GM19240 (cell line): ENCODE data around the gene NUCB1.

Source experiments
- DNase-seq: peaks from one replicate; pipeline ENCODE4 v3.0.0; 2011; ENCODE audit warnings: low spot score; ENCODE audit not compliant: insufficient read length

The NUCB1 gene

DNA sequence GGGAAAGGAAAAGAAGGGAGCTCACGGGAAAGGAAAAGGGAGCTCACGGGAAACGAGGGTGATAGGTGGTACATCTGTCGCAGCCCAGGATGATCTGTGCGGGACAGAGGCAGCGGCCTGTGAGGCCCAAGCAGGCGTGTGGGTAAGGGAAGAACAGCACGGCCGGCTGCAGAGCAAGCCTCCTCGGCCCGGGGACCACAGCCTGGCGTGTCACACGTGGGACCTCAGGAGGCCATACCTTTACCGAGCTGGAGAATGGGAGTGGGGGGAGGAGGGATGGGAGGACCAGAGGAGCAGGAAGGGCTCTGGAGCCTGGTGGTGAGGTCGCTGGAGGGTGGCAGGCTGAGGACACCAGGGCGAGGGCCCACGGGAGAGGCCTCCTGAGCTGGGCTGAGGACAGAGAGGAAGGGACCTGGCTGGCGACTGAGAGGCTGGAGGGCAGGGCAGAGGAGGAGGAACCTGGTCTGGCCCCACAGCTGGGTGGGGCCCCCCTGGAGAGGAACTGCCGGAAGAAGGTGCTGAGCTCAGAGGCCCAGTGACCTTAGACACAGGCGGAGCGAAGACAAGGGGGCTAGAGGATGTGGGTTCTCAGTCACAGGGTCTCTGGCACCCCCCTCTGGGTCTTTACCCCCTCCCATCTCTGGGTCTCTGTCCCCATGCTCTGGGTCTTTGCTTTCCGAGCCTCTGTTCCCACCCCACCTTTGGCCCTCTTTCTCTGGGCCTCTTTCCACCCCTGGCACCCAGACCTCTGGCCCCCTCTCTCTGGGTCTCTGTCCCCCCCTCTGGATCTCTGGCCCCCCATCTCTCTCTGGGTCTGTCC lies 62.1 kb downstream of the NUCB1 start:
- peak; percentile 63 for DNase-seq

- DNase-seq: no peak
Observed at GRCh38 chr19:48962849-48963165, 62.7 kb downstream of the NUCB1 start.

- peak; percentile 38 for DNase-seq
Observed at GRCh38 chr19:48963371-48964204, 63.5 kb downstream of the NUCB1 start.

DNA sequence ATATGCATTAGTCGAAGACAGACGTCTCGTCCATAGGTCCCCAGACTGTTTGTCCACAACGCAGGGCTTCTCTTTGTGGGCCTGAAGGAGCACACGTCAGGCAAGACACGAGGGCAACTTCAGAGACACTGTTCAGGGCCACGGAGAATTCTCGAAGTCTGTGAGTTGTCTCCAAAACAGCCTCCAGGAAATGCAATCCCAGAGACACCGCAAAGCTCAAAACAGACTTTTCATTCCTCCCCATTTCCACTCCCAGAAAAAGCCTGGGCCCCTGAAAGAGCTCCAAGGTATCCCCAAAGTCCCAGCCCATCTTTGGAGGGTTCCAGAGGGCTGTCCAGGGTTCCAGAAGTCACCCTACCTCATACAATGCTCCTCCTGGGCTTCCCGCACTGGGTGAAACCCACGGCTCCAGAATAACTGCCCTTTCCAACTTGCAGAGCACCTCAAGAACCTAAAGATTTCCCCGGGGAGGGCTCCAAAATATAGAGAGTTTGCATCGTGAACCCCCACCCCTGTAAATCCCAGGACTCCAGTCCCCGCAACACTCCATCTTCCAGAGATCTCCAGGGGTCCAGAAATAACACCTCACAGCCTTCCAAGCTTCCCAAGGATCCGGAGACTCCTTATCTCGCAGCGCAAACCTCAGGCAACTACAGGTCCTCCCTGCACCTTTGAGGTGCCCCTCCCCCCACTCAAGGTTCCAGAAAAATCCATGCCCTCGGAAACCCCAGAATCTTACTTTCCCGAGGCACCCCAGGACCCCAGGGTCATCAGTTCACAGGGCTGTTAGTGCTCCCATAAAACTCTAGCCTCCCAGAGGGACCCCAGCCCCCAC lies 64.3 kb downstream of the NUCB1 start:
- DNase-seq: no peak

- DNase-seq: peak; percentile 90
Observed at GRCh38 chr19:48965040-48965805, 65.1 kb downstream of the NUCB1 start, which contains the start of gene FTL. TSS of gene FTL (plus strand) at chr19:48965309. CDS start at chr19:48965508, 199 bp downstream.

DNA sequence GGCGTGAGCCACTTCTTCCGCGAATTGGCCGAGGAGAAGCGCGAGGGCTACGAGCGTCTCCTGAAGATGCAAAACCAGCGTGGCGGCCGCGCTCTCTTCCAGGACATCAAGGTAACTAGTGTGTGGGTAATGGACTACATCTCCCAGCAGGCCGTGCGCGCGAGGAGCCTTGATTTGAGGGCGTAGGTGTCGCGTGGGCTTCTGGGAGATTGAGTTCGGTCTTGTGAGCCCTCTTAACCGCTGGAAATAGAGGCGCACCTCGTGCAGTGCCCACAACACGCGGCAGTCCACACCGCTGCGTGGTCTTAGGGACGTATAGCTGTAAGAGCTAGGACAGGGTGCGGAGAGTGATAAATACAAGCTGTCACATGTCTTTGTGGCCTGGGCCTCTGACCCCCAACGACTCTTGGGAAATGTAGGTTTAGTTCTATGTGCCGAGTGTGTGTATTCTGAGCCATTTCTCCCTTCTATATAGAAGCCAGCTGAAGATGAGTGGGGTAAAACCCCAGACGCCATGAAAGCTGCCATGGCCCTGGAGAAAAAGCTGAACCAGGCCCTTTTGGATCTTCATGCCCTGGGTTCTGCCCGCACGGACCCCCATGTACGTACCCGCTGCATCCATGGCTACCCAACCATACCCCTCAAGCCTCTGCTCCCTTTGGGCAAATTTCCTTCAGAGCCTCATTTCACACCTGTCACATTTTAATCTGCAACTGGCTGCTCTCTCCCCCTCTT lies 65.9 kb downstream of the NUCB1 start:
- peak; percentile 53 for DNase-seq

GRCh38 chr19:48966541-48967345 lies 66.6 kb downstream of the NUCB1 start:
- no peak for DNase-seq

GRCh38 chr19:48967346-48968178 lies 67.5 kb downstream of the NUCB1 start:
- no peak for DNase-seq

GRCh38 chr19:48968179-48968661 lies 68.1 kb downstream of the NUCB1 start:
- no peak for DNase-seq

GRCh38 chr19:48968813-48969218 lies 68.7 kb downstream of the NUCB1 start:
- DNase-seq: no peak

DNA sequence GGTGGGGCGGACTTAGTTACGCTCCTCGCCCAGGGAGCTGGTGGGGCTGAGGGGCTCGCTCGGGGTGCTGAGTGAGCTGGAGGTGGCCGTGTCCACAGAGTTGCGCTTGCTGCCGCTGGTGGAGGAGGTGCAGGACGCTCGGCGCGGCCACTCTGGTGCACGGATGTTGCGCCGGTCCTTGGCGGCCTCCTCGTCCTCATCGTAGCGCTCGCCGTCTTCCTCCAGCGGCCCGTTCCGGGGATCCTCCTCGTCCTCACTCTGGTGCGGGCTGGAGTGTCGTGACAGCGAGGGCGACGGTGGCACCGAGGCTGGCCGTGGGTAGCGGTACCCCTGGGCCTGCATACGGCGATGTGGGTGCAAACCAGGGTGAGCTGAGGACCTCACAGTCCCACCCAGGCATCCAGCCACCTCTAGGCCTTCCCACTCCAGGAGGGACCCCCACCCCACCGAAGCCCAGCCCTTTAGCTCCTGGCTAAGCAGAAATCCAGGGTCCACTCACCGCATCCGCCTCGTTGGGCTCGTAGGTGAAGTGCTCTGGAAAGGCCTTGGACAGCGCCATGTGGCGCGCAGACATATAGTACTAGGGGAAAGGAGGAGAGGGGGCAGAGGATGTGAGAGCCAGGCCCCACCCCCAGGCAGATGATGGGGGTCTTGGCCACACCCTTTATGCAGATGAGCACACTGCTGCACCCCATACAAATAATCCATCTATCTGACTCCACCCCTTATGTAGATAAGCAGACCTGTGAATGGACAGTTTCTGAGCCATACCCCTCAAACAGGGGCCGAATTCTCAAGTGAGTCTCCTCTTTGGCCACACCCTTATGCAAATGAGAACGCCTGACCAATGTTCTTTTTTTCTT lies 69.4 kb downstream of the NUCB1 start:
- DNase-seq: no peak

- no peak for DNase-seq
Observed at GRCh38 chr19:48970139-48970766, 70.1 kb downstream of the NUCB1 start.

- DNase-seq: no peak
Observed at GRCh38 chr19:48970923-48971395, 70.8 kb downstream of the NUCB1 start.
